ENCODE measurements around the gene DYNLRB1. TPM values are rescaled to one million over a fixed set of nuclear protein-coding genes. Genes with fewer than 3 reads are reported as not detected.

Gene DYNLRB1
- total and polyA plus RNA-seq, 9 of the 15 experiments (the other 6 are each of a cell fraction or from before 2014, with no cell fraction given), result 48.7 to 358 (median 121) TPM

DNA sequence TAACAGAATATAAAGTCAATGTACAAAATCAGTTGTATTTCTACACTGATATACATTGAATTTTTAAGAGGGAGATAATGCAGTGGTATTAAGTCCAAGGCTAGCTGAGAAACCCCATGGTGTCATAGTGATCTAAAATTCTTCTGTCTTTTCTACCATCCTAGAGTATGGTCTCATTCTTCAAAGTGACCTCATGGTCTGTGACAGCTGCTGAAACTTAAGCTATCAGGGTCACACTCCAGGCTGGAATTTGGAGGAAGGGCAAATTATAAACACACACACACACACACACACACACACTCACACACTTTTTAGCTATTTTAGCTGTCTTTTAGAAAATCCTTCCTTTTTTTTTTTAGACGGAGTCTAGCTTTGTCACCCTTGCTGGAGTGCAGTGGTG is 47.3 kb upstream of the DYNLRB1 start:
- no peak overlapping the region for H3K4me2 ChIP-seq (ENCODE audit: insufficient read depth, low read length)
- no TSS peak for BruUV-seq (replicated peaks)
- H3K9ac ChIP-seq (ENCODE audit: insufficient read depth in 1 of 2, low read depth in 2 of 2, low read length in 2 of 2), result no peak overlapping the region
- H3K27me3 ChIP-seq (ENCODE audit: control insufficient read depth in 2 of 2, insufficient read depth in 2 of 2, low read length in 2 of 2), result no peaks in the 10 kb centered on the region
- H3K79me2 ChIP-seq (ENCODE audit: control insufficient read depth, insufficient read depth, low read length), result 0 out of 3 replicates have a peak, but pooled peaks cover 2% of the 10 kb centered on the region
- H4K20me1 ChIP-seq (replicated peaks; ENCODE audit: control insufficient read depth, insufficient read depth, low read length), result no peaks in the 10 kb centered on the region
- DNase-seq (ENCODE audit: extremely low read depth in 1 of 4, low spot score in 3 of 4), result no peak
- in situ Hi-C loops (cut with MboI) (no loop called here), intact Hi-C loops (cut with micrococcal nuclease) (no loop called here)
- H3K9me1 ChIP-seq (ENCODE audit: control insufficient read depth, insufficient read depth, low read length), result no peaks in the 10 kb centered on the region
- H2AFZ ChIP-seq (ENCODE audit: low read depth, low read length), result no peak overlapping the region
- peaks cover 55% of the 10 kb centered on the region for H3K36me3 ChIP-seq (ENCODE audit: control insufficient read depth, insufficient read depth, low read length)
- FAIRE-seq, result no peak
- TF ChIP-seq, protein P1, sequence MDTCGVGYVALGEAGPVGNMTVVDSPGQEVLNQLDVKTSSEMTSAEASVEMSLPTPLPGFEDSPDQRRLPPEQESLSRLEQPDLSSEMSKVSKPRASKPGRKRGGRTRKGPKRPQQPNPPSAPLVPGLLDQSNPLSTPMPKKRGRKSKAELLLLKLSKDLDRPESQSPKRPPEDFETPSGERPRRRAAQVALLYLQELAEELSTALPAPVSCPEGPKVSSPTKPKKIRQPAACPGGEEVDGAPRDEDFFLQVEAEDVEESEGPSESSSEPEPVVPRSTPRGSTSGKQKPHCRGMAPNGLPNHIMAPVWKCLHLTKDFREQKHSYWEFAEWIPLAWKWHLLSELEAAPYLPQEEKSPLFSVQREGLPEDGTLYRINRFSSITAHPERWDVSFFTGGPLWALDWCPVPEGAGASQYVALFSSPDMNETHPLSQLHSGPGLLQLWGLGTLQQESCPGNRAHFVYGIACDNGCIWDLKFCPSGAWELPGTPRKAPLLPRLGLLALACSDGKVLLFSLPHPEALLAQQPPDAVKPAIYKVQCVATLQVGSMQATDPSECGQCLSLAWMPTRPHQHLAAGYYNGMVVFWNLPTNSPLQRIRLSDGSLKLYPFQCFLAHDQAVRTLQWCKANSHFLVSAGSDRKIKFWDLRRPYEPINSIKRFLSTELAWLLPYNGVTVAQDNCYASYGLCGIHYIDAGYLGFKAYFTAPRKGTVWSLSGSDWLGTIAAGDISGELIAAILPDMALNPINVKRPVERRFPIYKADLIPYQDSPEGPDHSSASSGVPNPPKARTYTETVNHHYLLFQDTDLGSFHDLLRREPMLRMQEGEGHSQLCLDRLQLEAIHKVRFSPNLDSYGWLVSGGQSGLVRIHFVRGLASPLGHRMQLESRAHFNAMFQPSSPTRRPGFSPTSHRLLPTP (IDR thresholded peaks at IDR 0.05; ENCODE audit: borderline replicate concordance, extremely low read depth, insufficient read length), result no peak
- POLR2A ChIA-PET, result interaction anchor here (1.1 kb wide), 2 partner anchors 18 to 156 kb away, joined by 3 read pairs; no protein-coding TSS in a partner anchor
- CTCF ChIA-PET (ENCODE audit: low intra/inter-chr PET ratio), result no interaction called here
- no peak overlapping the region for H3K4me3 ChIP-seq
- H3K4me1 ChIP-seq (replicated peaks in 1 of 2; ENCODE audit: control insufficient read depth in 2 of 2, insufficient read depth in 2 of 2, low read length in 2 of 2), result peaks cover 0 to 4% of the 10 kb centered on the region in 2 experiments; a peak in 4 of 5 replicates
- H3K27ac ChIP-seq (ENCODE audit: extremely low read depth, low read depth, low read length), result no peak overlapping the region
- no peaks in the 10 kb centered on the region for H3K9me3 ChIP-seq (replicated peaks; ENCODE audit: control insufficient read depth, insufficient read depth, low read depth, low read length)
- 69% methylated on average over 1 of the region's 1 CpG for WGBS (ENCODE audit: insufficient coverage, low coverage, missing lambda C conversion rate)
- ATAC-seq, result no peak

All from K562 (cell line).